ENCODE measurements around the gene PFKFB3. TPM values are rescaled to one million over a fixed set of nuclear protein-coding genes. Genes with fewer than 3 reads are reported as not detected.
"Not testable (repeated sequence)": the region's sequence is repeated elsewhere in the genome, so short reads cannot be mapped to it uniquely, and the experiment has no call there.

Gene PFKFB3
- total and polyA plus RNA-seq, 10 donors: 6.3 to 227 (median 113) TPM

DNA sequence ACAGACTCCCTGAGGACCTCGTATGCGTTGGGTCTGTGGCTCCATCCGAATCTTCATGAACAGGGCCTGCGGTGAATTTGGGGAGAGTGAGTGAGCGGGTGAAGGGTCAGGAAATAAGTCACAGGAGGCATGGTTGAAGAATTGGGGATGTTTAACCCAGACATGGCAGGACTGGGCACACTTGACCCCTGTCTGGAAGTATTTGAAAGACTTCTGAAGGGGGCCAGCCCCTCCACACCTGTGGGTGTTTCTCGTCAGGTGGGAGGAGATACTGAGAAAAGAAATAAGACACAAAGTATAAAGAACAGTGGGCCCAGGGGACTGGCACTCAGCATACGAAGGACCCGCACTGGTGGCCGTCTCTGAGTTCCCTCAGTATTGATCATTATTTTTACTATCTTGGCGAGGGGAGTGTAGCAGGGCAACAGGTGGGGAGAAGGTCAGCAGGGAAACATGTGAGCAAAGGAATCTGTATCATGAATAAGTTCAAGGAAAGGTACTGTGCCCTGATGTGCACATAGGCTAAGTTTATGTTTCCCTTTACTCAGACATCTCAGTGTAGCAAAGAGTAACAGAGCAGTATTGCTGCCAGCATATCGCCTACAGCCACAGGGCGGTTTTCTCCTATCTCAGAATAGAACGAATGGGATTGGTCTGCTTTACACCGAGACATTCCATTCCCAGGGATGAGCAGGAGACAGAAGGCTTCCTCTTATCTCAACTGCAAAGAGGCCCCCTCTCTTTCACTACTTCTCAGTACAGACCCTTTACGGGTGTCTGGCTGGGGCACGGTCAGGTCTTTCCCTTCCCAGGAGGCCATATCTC is 38.2 kb upstream of the PFKFB3 start:
- Histone ChIP-seq H3K4me3 (peak overlapping the region; percentile 60 to 80 (median 68)), H3K36me3 (peaks cover 0 to 26% (median 5%) of the 10 kb centered on the region in 6 donors), H3K4me1 (peaks cover 18 to 72% (median 46%) of the 10 kb centered on the region in 6 donors), H3K9me3 (no peaks in the 10 kb centered on the region), H3K27ac (peak overlapping the region; percentile 87 to 98 (median 94)), H3K27me3 (replicated peaks in 1 of 7) (no peaks in the 10 kb centered on the region)
- 26 to 34% (median 33%) methylated on average over 15 to 16 of the region's 16 CpGs for WGBS, 5 donors
- intact Hi-C loops (cut with DNase I; ENCODE audit: low total_unique reads): no loop called here
- TF ChIP-seq POLR2AphosphoS5 (IDR thresholded peaks at IDR 0.05) (no peak), POLR2A (IDR thresholded peaks at IDR 0.05) (no peak)
- TF ChIP-seq, protein P1, sequence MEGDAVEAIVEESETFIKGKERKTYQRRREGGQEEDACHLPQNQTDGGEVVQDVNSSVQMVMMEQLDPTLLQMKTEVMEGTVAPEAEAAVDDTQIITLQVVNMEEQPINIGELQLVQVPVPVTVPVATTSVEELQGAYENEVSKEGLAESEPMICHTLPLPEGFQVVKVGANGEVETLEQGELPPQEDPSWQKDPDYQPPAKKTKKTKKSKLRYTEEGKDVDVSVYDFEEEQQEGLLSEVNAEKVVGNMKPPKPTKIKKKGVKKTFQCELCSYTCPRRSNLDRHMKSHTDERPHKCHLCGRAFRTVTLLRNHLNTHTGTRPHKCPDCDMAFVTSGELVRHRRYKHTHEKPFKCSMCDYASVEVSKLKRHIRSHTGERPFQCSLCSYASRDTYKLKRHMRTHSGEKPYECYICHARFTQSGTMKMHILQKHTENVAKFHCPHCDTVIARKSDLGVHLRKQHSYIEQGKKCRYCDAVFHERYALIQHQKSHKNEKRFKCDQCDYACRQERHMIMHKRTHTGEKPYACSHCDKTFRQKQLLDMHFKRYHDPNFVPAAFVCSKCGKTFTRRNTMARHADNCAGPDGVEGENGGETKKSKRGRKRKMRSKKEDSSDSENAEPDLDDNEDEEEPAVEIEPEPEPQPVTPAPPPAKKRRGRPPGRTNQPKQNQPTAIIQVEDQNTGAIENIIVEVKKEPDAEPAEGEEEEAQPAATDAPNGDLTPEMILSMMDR (IDR thresholded peaks at IDR 0.05 in 8 of 11, conservative IDR thresholded peaks at IDR 0.05 in 3 of 11): no peak
- DNase-seq: no peak

DNA sequence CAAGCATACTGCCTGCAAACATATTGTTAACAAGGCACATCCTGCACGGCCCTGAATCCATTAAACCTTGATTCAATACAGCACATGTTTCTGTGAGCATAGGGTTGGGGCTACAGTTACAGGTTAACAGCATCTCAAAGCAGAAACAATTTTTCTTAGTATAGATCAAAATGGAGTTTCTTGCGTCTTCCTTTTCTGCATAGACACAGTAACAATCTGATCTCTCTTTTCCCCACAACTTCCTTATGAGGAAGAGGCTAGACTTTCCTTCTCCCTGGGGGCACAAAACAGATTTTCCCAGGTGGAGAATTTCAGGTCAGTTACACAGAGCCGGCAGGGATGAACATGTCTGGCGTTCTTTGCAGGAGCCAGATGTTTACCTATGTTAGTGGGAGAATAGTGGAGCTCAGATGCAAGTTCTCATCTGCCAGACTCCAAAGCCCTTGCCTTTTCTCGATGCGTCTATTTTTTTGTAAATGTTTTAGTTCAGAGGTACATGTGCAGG is 37.5 kb upstream of the PFKFB3 start:
- no peaks in the 10 kb centered on the region for H3K27me3 ChIP-seq (replicated peaks in 1 of 7)
- 57 to 70% (median 65%) methylated on average over 6 of the region's 6 CpGs for WGBS, 5 donors
- peaks cover 18 to 80% (median 53%) of the 10 kb centered on the region in 6 donors for H3K4me1 ChIP-seq
- no peaks in the 10 kb centered on the region for H3K9me3 ChIP-seq
- DNase-seq: no peak
- peak overlapping the region in 1 of 8 donors; percentile 80 for H3K4me3 ChIP-seq
- H3K27ac ChIP-seq: peak overlapping the region in 5 of 8 donors; percentile 94 to 98 (median 95)
- H3K36me3 ChIP-seq: peaks cover 0 to 26% (median 5%) of the 10 kb centered on the region in 6 donors
- no peak for TF ChIP-seq POLR2A (IDR thresholded peaks at IDR 0.05)
- TF ChIP-seq, protein P1 (IDR thresholded peaks at IDR 0.05 in 8 of 11, conservative IDR thresholded peaks at IDR 0.05 in 3 of 11): no peak
- no peak for TF ChIP-seq POLR2AphosphoS5 (IDR thresholded peaks at IDR 0.05)
- intact Hi-C loops (cut with DNase I; ENCODE audit: low total_unique reads): no loop called here

DNA sequence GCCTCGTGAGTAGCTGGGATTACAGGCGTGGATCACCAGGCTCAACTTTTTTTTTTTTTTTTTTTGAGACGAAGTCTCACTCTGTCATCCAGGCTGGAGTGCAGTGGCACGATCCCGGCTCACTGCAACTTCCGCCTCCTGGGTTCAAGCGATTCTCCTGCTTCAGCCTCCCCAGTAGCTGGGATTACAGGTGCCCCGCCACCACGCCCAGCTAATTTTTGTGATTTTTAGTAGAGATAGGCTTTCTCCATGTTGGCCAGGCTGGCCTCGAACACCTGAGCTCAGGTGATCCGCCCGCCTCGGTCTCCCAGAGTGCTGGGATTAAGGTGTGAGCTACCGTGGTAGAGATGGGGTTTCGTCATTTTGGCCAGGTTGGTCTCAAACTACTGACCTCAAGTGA is 36.8 kb upstream of the PFKFB3 start:
- intact Hi-C loops (cut with DNase I; ENCODE audit: low total_unique reads); H3K9me3 ChIP-seq; DNase-seq; H3K4me3 ChIP-seq; H3K27me3 ChIP-seq (replicated peaks in 1 of 7): not testable (repeated sequence)
- Histone ChIP-seq H3K27ac (peak overlapping the region in 2 of 8 donors; percentile 94 to 95), H3K36me3 (peaks cover 0 to 26% (median 5%) of the 10 kb centered on the region in 6 donors), H3K4me1 (peaks cover 18 to 86% (median 60%) of the 10 kb centered on the region in 6 donors)
- WGBS, 5 donors: 87 to 95% (median 95%) methylated on average over 12 to 15 of the region's 15 CpGs

DNA sequence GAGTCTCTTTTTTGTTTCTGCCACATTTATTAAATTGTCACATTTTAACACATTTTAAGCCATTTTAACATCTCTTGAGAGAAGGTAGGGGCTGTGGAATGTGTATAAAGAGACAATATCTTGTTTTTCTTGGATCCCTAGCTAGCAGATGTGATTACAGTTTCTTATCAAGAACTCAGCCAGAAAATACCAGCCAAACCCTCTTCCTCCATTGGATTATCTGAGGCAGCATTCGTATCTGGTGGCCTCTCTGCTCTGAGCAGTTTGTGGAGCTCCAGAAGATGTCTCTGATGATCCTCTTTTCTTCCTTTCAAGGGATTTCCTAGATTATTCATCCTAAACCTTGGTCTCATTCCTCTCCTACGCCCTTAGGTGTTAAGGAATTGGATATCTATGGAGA is 35.3 kb upstream of the PFKFB3 start:
- Histone ChIP-seq H3K4me3 (no peak overlapping the region), H3K27me3 (replicated peaks in 1 of 7) (no peaks in the 10 kb centered on the region), H3K4me1 (peaks cover 27 to 94% (median 74%) of the 10 kb centered on the region in 6 donors), H3K9me3 (no peaks in the 10 kb centered on the region), H3K36me3 (peaks cover 0 to 26% (median 5%) of the 10 kb centered on the region in 6 donors), H3K27ac (peak overlapping the region in 4 of 8 donors; percentile 9 to 66 (median 18))
- DNase-seq: no peak
- intact Hi-C loops (cut with DNase I; ENCODE audit: low total_unique reads): no loop called here
- 82 to 97% (median 89%) methylated on average over 2 of the region's 2 CpGs for WGBS, 5 donors
- TF ChIP-seq POLR2AphosphoS5 (IDR thresholded peaks at IDR 0.05) (no peak), POLR2A (IDR thresholded peaks at IDR 0.05) (no peak)
- TF ChIP-seq, protein P1 (IDR thresholded peaks at IDR 0.05 in 8 of 11, conservative IDR thresholded peaks at IDR 0.05 in 3 of 11): no peak

Data from spleen (tissue), 11 donors.